Measurements from ENCODE around the gene SHROOM4.

DNA sequence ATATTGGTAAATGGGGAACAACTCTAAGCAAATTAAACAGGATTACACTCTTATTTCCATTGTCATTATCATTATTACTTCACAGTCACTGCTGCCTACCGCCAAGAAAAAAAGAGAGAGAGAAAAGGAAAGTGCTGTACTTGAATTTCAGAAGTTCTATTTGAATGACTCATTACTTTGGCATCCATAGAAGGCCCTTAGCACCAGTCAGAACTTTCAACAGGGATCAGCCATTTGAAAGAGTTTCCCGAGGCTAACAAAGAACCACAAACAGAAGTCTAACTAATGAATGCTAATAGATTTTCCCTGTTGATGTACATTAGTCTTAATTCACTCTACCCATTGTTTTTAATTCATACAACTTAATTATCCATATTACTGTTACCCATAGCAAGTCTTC, 116.3 kb downstream of the SHROOM4 start:
- TF ChIP-seq, protein P1, sequence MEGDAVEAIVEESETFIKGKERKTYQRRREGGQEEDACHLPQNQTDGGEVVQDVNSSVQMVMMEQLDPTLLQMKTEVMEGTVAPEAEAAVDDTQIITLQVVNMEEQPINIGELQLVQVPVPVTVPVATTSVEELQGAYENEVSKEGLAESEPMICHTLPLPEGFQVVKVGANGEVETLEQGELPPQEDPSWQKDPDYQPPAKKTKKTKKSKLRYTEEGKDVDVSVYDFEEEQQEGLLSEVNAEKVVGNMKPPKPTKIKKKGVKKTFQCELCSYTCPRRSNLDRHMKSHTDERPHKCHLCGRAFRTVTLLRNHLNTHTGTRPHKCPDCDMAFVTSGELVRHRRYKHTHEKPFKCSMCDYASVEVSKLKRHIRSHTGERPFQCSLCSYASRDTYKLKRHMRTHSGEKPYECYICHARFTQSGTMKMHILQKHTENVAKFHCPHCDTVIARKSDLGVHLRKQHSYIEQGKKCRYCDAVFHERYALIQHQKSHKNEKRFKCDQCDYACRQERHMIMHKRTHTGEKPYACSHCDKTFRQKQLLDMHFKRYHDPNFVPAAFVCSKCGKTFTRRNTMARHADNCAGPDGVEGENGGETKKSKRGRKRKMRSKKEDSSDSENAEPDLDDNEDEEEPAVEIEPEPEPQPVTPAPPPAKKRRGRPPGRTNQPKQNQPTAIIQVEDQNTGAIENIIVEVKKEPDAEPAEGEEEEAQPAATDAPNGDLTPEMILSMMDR (IDR thresholded peaks at IDR 0.05) = no peak
- TF ChIP-seq, protein P2, sequence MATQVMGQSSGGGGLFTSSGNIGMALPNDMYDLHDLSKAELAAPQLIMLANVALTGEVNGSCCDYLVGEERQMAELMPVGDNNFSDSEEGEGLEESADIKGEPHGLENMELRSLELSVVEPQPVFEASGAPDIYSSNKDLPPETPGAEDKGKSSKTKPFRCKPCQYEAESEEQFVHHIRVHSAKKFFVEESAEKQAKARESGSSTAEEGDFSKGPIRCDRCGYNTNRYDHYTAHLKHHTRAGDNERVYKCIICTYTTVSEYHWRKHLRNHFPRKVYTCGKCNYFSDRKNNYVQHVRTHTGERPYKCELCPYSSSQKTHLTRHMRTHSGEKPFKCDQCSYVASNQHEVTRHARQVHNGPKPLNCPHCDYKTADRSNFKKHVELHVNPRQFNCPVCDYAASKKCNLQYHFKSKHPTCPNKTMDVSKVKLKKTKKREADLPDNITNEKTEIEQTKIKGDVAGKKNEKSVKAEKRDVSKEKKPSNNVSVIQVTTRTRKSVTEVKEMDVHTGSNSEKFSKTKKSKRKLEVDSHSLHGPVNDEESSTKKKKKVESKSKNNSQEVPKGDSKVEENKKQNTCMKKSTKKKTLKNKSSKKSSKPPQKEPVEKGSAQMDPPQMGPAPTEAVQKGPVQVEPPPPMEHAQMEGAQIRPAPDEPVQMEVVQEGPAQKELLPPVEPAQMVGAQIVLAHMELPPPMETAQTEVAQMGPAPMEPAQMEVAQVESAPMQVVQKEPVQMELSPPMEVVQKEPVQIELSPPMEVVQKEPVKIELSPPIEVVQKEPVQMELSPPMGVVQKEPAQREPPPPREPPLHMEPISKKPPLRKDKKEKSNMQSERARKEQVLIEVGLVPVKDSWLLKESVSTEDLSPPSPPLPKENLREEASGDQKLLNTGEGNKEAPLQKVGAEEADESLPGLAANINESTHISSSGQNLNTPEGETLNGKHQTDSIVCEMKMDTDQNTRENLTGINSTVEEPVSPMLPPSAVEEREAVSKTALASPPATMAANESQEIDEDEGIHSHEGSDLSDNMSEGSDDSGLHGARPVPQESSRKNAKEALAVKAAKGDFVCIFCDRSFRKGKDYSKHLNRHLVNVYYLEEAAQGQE (IDR thresholded peaks at IDR 0.05; ENCODE audit: insufficient read depth in 1 of 2, low read depth in 2 of 2, low read length in 1 of 2) = no peak
- no peak for TF ChIP-seq POLR2AphosphoS5 (IDR thresholded peaks at IDR 0.05; ENCODE audit: low read depth, low read length)

Data from Panc1 (cell line).